Activated CD4-positive, alpha-beta memory T cell treated with anti-CD3 and anti-CD28 coated beads, Interleukin-2, amount 10 ng/mL, durations not matched to agents 7 days and 5 days (primary cell): ENCODE results near the gene CCDC47. TPM values are rescaled to one million over a fixed set of nuclear protein-coding genes. Genes with fewer than 3 reads are reported as not detected.

ENCODE experiments used
- CTCF ChIA-PET: fragments of 350-600 bp; sonication (Branson Sonifier 250); formaldehyde crosslinking; loops from one replicate; lab custom pipeline; 2021; ENCODE audit warnings: antibody characterized with exemption, inconsistent platforms; lab: Charles Lee
- POLR2A ChIA-PET: fragments of 350-600 bp; sonication (Branson Sonifier 250); formaldehyde crosslinking; loops from one replicate; lab custom pipeline; 2021; ENCODE audit warnings: antibody characterized with exemption; lab: Charles Lee
- DNase-seq: peaks from one replicate; pipeline ENCODE4 v3.0.0-alpha.2; 2020
- H3K27ac Mint-ChIP-seq: one replicate; pipeline ENCODE4 v1.8.0; 2021; ENCODE audit warnings: mild to moderate bottlenecking, mixed read lengths
- H3K27me3 Mint-ChIP-seq: one replicate; pipeline ENCODE4 v1.8.0; 2021; ENCODE audit warnings: mixed read lengths
- H3K36me3 Mint-ChIP-seq: one replicate; pipeline ENCODE4 v1.8.0; 2021; ENCODE audit warnings: low read depth, mixed read lengths
- H3K4me1 Mint-ChIP-seq: one replicate; pipeline ENCODE4 v1.8.0; 2021; ENCODE audit warnings: mixed read lengths
- H3K4me3 Mint-ChIP-seq: one replicate; pipeline ENCODE4 v1.8.0; 2021; ENCODE audit warnings: mild to moderate bottlenecking, mixed read lengths
- H3K9me3 Mint-ChIP-seq: one replicate; pipeline ENCODE4 v1.8.0; 2021; ENCODE audit warnings: mixed read lengths
- total RNA-seq, 2 experiments: library from RNA; stranded (reverse); gene quantifications; one replicate each; pipeline ENCODE4 v1.2.3, GENCODE V29; 2021

Gene CCDC47
- total RNA-seq, 2 experiments from 2014 or later = 56.7 to 57.9 TPM

DNA sequence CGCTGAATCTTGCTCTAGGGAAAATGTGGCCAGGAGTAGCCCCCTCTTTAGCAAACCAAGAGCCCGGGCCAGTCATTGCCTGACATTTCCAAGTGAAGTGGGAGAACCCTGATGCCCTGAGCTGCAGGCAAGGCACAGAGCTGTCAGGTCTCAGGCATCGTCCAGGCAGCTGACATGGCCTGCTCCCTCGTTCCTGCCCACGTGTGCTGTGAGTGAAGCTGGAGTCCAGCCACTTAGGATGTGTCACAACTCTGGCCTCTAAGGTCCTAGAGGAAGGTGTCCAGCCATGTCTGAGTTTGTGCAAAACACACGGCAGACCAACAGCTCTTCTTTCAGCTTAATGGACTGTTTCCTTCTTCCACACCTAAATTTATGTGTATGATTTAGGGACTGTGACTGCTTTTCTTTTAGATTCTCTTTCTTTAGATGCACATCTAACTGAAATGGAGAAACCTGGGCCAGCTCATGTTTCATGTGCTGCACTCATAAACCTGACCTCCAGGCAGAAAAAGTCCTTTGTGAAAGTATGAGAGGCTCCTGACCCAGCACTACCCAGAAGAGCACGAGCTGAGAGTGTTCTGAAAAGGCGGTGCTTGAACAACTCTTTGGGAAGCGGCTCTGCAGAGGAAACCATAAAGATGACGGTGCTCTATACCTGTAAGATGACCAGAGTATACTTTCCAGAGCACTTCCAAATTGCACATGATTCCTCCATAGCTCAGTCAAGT, 58.7 kb downstream of the CCDC47 start:
- ChIA-PET POLR2A (interaction anchor here (0.9 to 7.1 kb wide), 6 partner anchors 12 to 31 kb away, joined by 3 to 74 read pairs (median 4); partner anchors contain the start of gene LIMD2), CTCF (interaction anchor here (1.3 to 2.0 kb wide), 3 partner anchors 17 to 103 kb away, joined by 3 to 5 read pairs (median 4); no protein-coding TSS in a partner anchor)
- no peak for DNase-seq
- Mint-ChIP-seq H3K4me3 (no peak overlapping the region), H3K36me3 (peaks cover 31% of the 10 kb centered on the region), H3K27me3 (no peaks in the 10 kb centered on the region), H3K4me1 (peaks cover 5% of the 10 kb centered on the region), H3K9me3 (no peaks in the 10 kb centered on the region), H3K27ac (no peak overlapping the region)

DNA sequence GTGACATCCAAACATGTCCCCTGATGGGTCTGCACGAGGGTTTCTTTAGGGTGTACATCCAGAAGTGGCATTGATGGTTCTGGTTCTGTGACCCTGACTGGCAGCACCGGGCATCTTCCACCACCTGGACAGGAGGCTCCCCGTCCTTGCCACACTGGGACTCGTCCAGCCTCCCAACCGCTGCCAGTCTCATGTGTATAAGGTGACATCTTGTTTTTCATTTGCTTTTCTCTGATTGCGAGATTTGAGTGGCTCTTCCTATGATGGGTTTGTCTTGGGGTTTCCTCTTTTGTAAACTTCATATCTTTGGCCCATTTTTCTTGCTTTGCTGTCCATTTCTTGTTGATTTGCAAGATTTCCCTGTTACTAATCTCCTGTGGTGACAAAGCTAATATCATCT, 64.3 kb downstream of the CCDC47 start:
- ChIA-PET CTCF (interaction anchor here (0.7 to 4.9 kb wide), 8 partner anchors 8 to 352 kb away, joined by 3 to 65 read pairs (median 4); no protein-coding TSS in a partner anchor), POLR2A (interaction anchor here (1.6 to 9.1 kb wide), 4 partner anchors 6 to 87 kb away, joined by 4 to 151 read pairs (median 41); partner anchors contain the start of genes LIMD2 and MAP3K3)
- H3K27me3 Mint-ChIP-seq = no peaks in the 10 kb centered on the region
- peak overlapping the region; percentile 48 for H3K27ac Mint-ChIP-seq
- no peaks in the 10 kb centered on the region for H3K9me3 Mint-ChIP-seq
- H3K36me3 Mint-ChIP-seq = peaks cover 53% of the 10 kb centered on the region
- no peak overlapping the region for H3K4me3 Mint-ChIP-seq
- no peak for DNase-seq
- H3K4me1 Mint-ChIP-seq = peaks cover 54% of the 10 kb centered on the region

DNA sequence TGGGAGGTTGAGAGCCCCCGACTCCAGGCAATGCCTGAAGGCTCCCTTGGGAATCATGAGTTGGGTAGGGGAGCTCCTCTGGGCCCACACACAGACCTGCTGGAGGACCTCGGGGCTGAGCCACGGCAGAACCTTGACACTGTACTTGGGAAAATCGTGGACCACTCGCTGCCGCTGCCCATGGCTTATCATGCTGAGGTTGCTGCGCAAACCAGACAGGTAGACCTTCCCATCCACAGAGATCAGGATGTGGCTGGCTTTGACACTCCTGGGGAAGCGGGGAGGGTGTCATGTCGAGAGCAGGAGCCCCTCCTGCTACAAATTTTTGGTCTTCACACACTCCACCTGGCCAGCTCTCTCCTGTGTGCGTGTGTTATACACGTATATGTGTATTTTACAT, 66.2 kb downstream of the CCDC47 start:
- Mint-ChIP-seq H3K36me3 (peaks cover 63% of the 10 kb centered on the region), H3K4me3 (peak overlapping the region; percentile 13), H3K9me3 (no peaks in the 10 kb centered on the region), H3K4me1 (peaks cover 73% of the 10 kb centered on the region), H3K27ac (peak overlapping the region; percentile 69), H3K27me3 (no peaks in the 10 kb centered on the region)
- DNase-seq = no peak
- CTCF ChIA-PET = interaction anchor here (1.2 to 2.3 kb wide), 3 partner anchors 9 to 16 kb away, joined by 3 to 11 read pairs (median 4); no protein-coding TSS in a partner anchor
- POLR2A ChIA-PET = interaction anchor here (0.8 to 9.1 kb wide), 6 partner anchors 11 to 67 kb away, joined by 3 to 151 read pairs (median 8); partner anchors contain the start of genes CCDC47 and DDX42

DNA sequence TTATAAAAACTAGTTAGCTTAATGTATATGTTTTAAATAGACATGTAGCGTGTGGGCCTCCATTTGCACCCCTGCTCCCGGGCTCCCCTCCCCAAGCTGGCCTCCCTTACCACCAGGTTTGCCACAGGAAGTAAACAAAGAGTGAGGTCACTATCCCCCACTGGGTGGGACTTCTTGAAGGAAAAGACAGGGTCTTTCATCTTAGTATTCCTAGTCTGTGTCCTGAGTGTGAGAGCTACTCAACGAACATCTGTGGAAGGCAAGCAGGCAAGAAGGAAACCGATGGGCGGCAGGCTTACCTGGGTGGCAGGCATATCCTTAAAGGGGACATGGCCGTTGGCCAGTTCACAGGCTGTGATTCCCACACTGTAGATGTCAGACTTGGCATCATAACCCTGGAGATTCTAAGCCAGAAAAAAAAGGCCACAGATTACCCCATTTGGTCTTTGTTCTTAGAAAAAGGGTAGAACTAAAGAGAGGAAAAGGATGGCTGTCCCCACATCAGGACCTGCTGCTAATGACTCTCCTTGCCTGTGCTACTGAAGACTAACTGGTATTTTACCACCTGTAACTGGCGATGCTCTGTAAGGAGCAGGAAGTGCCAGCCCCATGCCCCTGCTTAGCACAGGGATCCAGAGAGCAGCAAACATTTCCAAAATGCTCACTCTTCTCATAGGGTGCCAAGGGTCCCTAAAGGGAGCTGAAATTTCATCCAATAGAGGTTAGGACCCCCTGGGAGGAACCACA, 66.9 kb downstream of the CCDC47 start:
- Mint-ChIP-seq H3K27me3 (no peaks in the 10 kb centered on the region), H3K27ac (peak overlapping the region; percentile 69), H3K4me3 (peak overlapping the region; percentile 37), H3K4me1 (peaks cover 78% of the 10 kb centered on the region), H3K9me3 (no peaks in the 10 kb centered on the region), H3K36me3 (peaks cover 68% of the 10 kb centered on the region)
- no peak for DNase-seq
- CTCF ChIA-PET = interaction anchor here (1.2 to 2.3 kb wide), 3 partner anchors 8 to 16 kb away, joined by 3 to 11 read pairs (median 4); no protein-coding TSS in a partner anchor
- POLR2A ChIA-PET = interaction anchor here (0.8 to 9.1 kb wide), 9 partner anchors 11 to 122 kb away, joined by 3 to 151 read pairs (median 4); partner anchors contain the start of genes CCDC47 and DDX42

DNA sequence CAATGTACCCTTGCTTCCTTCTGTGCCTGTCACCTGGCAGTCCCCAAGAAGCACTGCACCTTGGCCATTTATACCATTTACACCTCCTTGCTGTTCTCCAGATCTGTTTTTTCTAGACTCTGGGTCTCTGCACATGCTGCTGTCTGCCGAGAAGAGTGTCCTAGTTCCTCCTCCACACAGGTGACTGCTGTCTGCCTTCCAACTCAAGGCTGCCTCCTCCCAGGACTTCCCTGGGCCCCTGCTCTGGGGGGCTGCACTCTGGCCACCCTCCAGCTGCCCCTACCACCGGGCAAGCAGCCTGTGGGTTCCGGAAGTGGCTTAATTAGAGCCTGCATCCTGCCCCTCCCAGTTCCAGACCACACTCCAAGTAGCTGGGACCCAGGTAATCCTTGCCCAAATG, 67.7 kb downstream of the CCDC47 start:
- peak overlapping the region; percentile 69 for H3K27ac Mint-ChIP-seq
- no peak for DNase-seq
- H3K4me3 Mint-ChIP-seq = no peak overlapping the region
- ChIA-PET CTCF (interaction anchor here (1.8 to 2.3 kb wide), 2 partner anchors 7 to 8 kb away, joined by 4 to 11 read pairs; no protein-coding TSS in a partner anchor), POLR2A (interaction anchor here (1.2 to 9.1 kb wide), 9 partner anchors 7 to 122 kb away, joined by 4 to 151 read pairs (median 6); partner anchors contain the start of genes CCDC47 and DDX42)
- no peaks in the 10 kb centered on the region for H3K27me3 Mint-ChIP-seq
- peaks cover 72% of the 10 kb centered on the region for H3K36me3 Mint-ChIP-seq
- H3K4me1 Mint-ChIP-seq = peaks cover 84% of the 10 kb centered on the region
- no peaks in the 10 kb centered on the region for H3K9me3 Mint-ChIP-seq

DNA sequence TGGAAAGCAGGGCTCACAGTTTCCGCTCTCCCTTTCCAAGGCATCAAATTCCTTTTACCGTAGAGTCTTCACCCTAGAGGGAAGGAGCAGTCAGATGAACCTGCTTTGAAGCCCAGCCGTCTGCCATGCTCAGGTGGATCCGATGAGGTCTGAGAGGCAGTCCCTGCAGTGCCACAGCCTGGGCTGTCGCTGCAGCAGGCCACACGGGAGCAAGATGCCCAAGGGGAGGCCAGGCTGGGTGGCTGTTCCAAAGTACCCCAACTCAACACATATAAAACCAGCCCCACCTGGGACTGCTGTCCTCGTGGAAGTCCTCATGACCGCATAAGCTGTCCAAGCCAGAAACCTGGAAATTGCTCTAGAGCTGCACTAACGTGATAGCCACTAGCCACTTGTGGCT, 68.6 kb downstream of the CCDC47 start:
- CTCF ChIA-PET = no interaction called here
- Mint-ChIP-seq H3K36me3 (peaks cover 65% of the 10 kb centered on the region), H3K27me3 (no peaks in the 10 kb centered on the region), H3K4me1 (peaks cover 79% of the 10 kb centered on the region), H3K27ac (peak overlapping the region; percentile 49), H3K4me3 (no peak overlapping the region), H3K9me3 (no peaks in the 10 kb centered on the region)
- DNase-seq = no peak
- POLR2A ChIA-PET = interaction anchor here (5.7 to 9.1 kb wide), 3 partner anchors 8 to 36 kb away, joined by 74 to 151 read pairs (median 110); partner anchors contain the start of gene STRADA

DNA sequence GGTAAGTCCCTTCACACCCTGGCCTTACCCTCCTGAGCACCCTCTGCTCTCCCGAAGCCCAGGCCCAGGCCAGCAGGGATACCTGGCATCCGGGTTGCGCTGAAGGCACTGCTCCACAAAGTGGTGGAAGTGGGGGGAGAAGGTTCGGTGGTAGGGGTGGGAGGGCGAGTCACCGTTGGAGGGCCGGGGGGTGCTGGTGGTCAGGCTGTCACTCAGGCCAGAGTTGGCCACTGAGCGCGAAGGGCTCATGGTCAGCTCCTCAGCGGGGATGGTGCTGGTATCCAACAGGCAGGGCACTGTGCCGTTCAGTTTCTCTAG, 69.2 kb downstream of the CCDC47 start:
- H3K4me1 Mint-ChIP-seq = peaks cover 74% of the 10 kb centered on the region
- H3K36me3 Mint-ChIP-seq = peaks cover 59% of the 10 kb centered on the region
- H3K27ac Mint-ChIP-seq = peak overlapping the region; percentile 99
- no peak overlapping the region for H3K4me3 Mint-ChIP-seq
- ChIA-PET CTCF (no interaction called here), POLR2A (interaction anchor here (1.5 to 12.5 kb wide), 4 partner anchors 8 to 70 kb away, joined by 4 to 178 read pairs (median 92); partner anchors contain the start of genes CCDC47, DDX42 and STRADA)
- no peak for DNase-seq
- no peaks in the 10 kb centered on the region for H3K9me3 Mint-ChIP-seq
- H3K27me3 Mint-ChIP-seq = no peaks in the 10 kb centered on the region

DNA sequence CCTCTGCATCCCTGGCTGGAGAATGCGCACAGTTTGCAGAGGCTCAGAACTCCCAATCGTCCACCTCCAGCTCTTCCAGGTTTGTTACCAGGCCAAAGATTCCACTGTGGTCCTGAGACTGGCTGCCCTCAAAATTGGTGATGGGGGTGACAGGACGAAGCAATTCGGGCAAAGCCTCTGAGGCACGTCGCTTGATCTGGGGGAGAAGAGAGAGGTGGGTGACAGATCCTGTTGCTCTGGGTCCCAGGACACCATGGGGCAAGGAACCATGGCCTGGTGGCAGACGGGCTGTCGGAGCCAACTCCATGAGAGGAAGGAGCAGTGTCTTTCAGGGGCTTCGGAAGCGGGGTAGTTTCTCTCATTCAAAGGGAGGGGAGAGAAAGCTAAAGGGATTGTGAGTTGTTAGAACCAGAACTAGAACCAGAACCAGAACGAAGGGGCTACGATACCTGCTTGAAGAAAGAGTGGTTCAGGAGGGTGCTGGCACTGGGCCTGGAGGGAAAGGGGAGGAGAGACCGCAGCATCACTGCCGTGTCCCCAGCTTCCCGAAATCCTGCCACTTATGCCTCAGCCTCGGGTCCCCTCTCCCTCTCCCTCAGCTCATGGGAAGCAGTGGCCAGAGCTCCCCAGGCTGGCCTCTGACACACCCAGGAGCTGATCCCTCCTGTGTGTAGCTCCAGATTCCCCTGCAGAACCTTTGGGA, 69.7 kb downstream of the CCDC47 start:
- peak overlapping the region; percentile 87 for H3K4me3 Mint-ChIP-seq
- H3K27ac Mint-ChIP-seq = peak overlapping the region; percentile 99
- CTCF ChIA-PET = interaction anchor here (1.1 kb wide), 1 partner anchor 8 kb away, joined by 3 read pairs; no protein-coding TSS in a partner anchor
- no peaks in the 10 kb centered on the region for H3K9me3 Mint-ChIP-seq
- H3K36me3 Mint-ChIP-seq = peaks cover 54% of the 10 kb centered on the region
- no peak for DNase-seq
- POLR2A ChIA-PET = interaction anchor here (1.1 to 12.5 kb wide), 5 partner anchors 9 to 70 kb away, joined by 3 to 178 read pairs (median 74); partner anchors contain the start of genes CCDC47, DDX42 and STRADA
- H3K27me3 Mint-ChIP-seq = no peaks in the 10 kb centered on the region
- peaks cover 69% of the 10 kb centered on the region for H3K4me1 Mint-ChIP-seq

DNA sequence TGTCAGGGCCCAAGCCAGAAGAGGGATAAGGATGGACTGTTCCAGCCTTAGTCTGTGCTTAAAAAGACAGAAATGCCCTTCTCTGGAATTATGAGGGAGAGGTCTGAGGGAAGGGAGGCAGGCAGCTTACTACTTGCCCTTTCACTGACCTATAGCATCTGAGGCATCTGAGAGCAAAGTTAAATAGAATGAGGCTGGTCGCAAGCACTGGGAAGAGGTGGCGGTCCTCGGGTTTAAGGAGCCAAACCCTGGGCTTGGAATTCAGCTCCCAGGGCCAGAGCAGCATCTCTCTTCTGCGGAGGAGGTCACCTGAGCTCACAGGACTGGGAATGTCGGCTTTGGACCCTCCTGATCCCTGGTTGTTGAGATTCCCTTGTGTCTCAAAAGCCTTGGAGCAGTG, 70.4 kb downstream of the CCDC47 start:
- POLR2A ChIA-PET = interaction anchor here (0.6 to 12.5 kb wide), 17 partner anchors 9 to 278 kb away, joined by 3 to 178 read pairs (median 3); partner anchors contain the start of genes CCDC47, DDX42, MAP3K3 and SMARCD2
- no peaks in the 10 kb centered on the region for H3K27me3 Mint-ChIP-seq
- peaks cover 64% of the 10 kb centered on the region for H3K4me1 Mint-ChIP-seq
- peak overlapping the region; percentile 87 for H3K4me3 Mint-ChIP-seq
- H3K36me3 Mint-ChIP-seq = peaks cover 54% of the 10 kb centered on the region
- DNase-seq = no peak
- no peaks in the 10 kb centered on the region for H3K9me3 Mint-ChIP-seq
- CTCF ChIA-PET = interaction anchor here (0.9 to 1.3 kb wide), 4 partner anchors 9 to 136 kb away, joined by 3 to 4 read pairs (median 3); partner anchors contain the start of gene CCDC47
- peak overlapping the region; percentile 99 for H3K27ac Mint-ChIP-seq

DNA sequence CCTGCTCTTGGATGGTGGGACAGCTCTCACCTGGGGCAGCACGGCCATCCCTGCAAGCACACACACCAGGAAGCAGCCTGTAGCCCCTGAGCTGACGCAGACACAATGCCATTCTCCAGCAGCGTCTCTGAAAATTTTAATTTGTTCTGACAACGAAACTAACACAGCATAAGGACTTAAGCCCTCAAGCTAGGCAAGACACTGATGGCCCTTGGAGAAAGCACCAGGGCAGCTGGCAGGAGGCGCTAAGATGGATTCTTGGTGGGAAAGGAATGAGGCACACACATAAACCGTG, 70.7 kb downstream of the CCDC47 start:
- Mint-ChIP-seq H3K4me3 (peak overlapping the region; percentile 87), H3K4me1 (peaks cover 66% of the 10 kb centered on the region), H3K9me3 (no peaks in the 10 kb centered on the region), H3K27me3 (no peaks in the 10 kb centered on the region), H3K36me3 (peaks cover 58% of the 10 kb centered on the region), H3K27ac (peak overlapping the region; percentile 99)
- POLR2A ChIA-PET = interaction anchor here (0.6 to 12.5 kb wide), 18 partner anchors 9 to 277 kb away, joined by 3 to 178 read pairs (median 3); partner anchors contain the start of genes CCDC47, DDX42, MAP3K3 and SMARCD2
- CTCF ChIA-PET = interaction anchor here (0.9 to 2.3 kb wide), 5 partner anchors 7 to 136 kb away, joined by 3 to 17 read pairs (median 3); partner anchors contain the start of gene CCDC47
- DNase-seq = no peak

DNA sequence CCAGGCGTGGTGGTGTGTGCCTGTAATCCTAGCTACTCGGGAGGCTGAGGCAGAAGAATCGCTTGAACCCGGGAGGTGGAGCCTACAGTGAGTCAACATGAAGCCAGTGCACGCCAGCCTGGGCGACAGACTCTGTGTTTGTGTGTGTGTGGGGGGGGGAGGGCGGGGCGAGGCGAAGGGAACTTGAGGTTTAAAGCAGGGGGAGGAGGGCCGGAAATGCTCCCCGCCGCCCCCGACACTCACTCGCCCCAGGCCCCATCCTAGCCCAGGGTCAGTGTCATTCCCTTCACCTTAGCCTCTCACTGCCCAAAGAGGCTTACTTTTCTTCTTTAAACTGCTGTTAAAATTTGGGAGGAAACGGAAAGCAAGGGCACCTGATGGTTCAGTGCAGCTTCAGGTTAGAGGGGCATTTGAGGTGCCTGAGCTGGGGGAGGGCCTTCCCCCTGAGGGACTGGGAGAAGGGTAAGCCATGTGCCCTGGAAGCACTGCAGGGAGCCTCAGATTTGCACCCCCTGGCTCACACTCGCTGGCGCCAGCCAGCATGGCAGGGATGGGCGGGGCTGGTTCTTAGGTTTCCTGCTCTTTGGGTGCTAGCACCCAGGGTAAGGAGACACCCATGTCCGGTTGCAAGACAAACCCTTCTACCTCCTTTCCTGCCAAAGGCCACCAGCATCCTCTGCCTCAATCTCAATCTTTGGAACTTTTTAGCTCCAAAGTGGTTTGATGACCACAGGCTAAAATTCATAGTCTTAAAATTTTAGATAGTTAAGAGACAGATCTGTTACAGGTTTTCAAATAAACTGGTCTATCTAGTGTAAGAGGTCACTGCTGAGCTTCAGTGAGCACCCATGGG, 71.3 kb downstream of the CCDC47 start:
- Mint-ChIP-seq H3K36me3 (peaks cover 60% of the 10 kb centered on the region), H3K27me3 (no peaks in the 10 kb centered on the region), H3K9me3 (no peaks in the 10 kb centered on the region), H3K27ac (peak overlapping the region; percentile 99), H3K4me1 (peaks cover 68% of the 10 kb centered on the region), H3K4me3 (peak overlapping the region; percentile 87)
- ChIA-PET CTCF (interaction anchor here (0.9 to 2.3 kb wide), 7 partner anchors 8 to 137 kb away, joined by 3 to 17 read pairs (median 4); partner anchors contain the start of genes CCDC47 and DDX42), POLR2A (interaction anchor here (0.6 to 12.5 kb wide), 25 partner anchors 9 to 803 kb away, joined by 3 to 178 read pairs (median 3); partner anchors contain the start of genes CCDC47, DCAF7, DDX42 and MAP3K3)
- peak; percentile 85 for DNase-seq
